OCI-LY7 (cell line): ENCODE data around the gene SRSF2. TPM values are rescaled to one million over a fixed set of nuclear protein-coding genes. Genes with fewer than 3 reads are reported as not detected.

ENCODE experiments used
- BruUV-seq: library from RNA; stranded (reverse); fragments of 400-500 nt; replicated peaks from 2 replicates; lab custom pipeline; 2021; lab: Mats Ljungman, UMichigan
- CTCF ChIA-PET: fragments of 300-600 bp; sonication (Branson Sonifier 250); formaldehyde crosslinking; loops from one replicate; lab custom pipeline; 2022; ENCODE audit warnings: antibody characterized with exemption; ENCODE audit not compliant: unreplicated experiment; lab: Charles Lee
- POLR2A ChIA-PET: fragments of 300-600 bp; sonication (Branson Sonifier 250); formaldehyde crosslinking; loops from one replicate; lab custom pipeline; 2022; ENCODE audit warnings: antibody characterized with exemption; lab: Charles Lee
- DNase-seq: peaks from one replicate; pipeline ENCODE4 v3.0.0-alpha.2; 2015; ENCODE audit warnings: low spot score
- H2AFZ ChIP-seq: fragments of 200-600 bp; sonication (generic), shearing (Covaris generic); 2 replicates; pipeline ENCODE4 v1.6.1; 2014; ENCODE audit warnings: mild to moderate bottlenecking, antibody characterized with exemption, low read length, moderate library complexity
- H3K27ac ChIP-seq: fragments of 200-600 bp; sonication (generic); 2 replicates; pipeline ENCODE4 v1.5.1; 2014; ENCODE audit warnings: mixed run types, low read depth, mild to moderate bottlenecking, moderate library complexity, low read length, inconsistent platforms; ENCODE audit not compliant: poor library complexity, severe bottlenecking
- H3K36me3 ChIP-seq: fragments of 200-600 bp; sonication (generic); 2 replicates; pipeline ENCODE4 v1.6.1; 2014; ENCODE audit warnings: mild to moderate bottlenecking, antibody characterized with exemption, low read length, moderate library complexity, mixed read lengths; ENCODE audit not compliant: insufficient read depth
- H3K4me1 ChIP-seq: fragments of 200-600 bp; sonication (generic); 2 replicates; pipeline ENCODE4 v1.5.1; 2014; ENCODE audit warnings: mild to moderate bottlenecking, low read length; ENCODE audit not compliant: insufficient read depth, poor library complexity, severe bottlenecking
- H3K4me2 ChIP-seq: fragments of 200-600 bp; sonication (generic); 2 replicates; pipeline ENCODE4 v1.6.1; 2014; ENCODE audit warnings: mild to moderate bottlenecking, low read length
- H3K4me3 ChIP-seq: fragments of 200-600 bp; sonication (generic); 2 replicates; pipeline ENCODE4 v1.5.1; 2014; ENCODE audit warnings: mild to moderate bottlenecking, low read depth, low read length; ENCODE audit not compliant: poor library complexity, severe bottlenecking
- H3K79me2 ChIP-seq: fragments of 200-600 bp; sonication (generic); 2 replicates; pipeline ENCODE4 v1.6.1; 2016; ENCODE audit warnings: low read depth, mild to moderate bottlenecking, low read length, moderate library complexity, mixed read lengths; ENCODE audit not compliant: insufficient read depth
- H3K9me2 ChIP-seq: fragments of 200-600 bp; sonication (generic); 2 replicates; pipeline ENCODE4 v1.6.1; 2016; ENCODE audit warnings: mild to moderate bottlenecking, low read length, mixed read lengths; ENCODE audit not compliant: insufficient read depth
- H3K9me3 ChIP-seq: fragments of 200-600 bp; sonication (generic); 2 replicates; pipeline ENCODE4 v1.6.1; 2014; ENCODE audit warnings: mild to moderate bottlenecking, mixed run types, low read length, mixed read lengths
- H4K20me1 ChIP-seq: fragments of 200-600 bp; sonication (generic); 2 replicates; pipeline ENCODE4 v1.6.1; 2014; ENCODE audit warnings: mild to moderate bottlenecking, antibody characterized with exemption, low read length, moderate library complexity, mixed read lengths; ENCODE audit not compliant: insufficient read depth
- EZH2phosphoT487 ChIP-seq: fragments of 200-600 bp; sonication (generic); IDR thresholded peaks from 2 replicates; pipeline ENCODE4 v1.6.1; 2018; ENCODE audit warnings: low read depth, borderline replicate concordance, mild to moderate bottlenecking, mixed run types, antibody characterized with exemption, low read length, moderate library complexity, mixed read lengths
- intact Hi-C: fragments of 100-400 bp; cut with micrococcal nuclease; formaldehyde crosslinking; loops from one replicate; pipeline ENCODE4 v1.10.0; 2022; ENCODE audit not compliant: unreplicated experiment
- total RNA-seq, 2 experiments: library from RNA; depleted of rRNA in 1 of 2; stranded (reverse); fragments of >200 nt in 1 of 2; shearing (Covaris generic) in 1 of 2; gene quantifications; 2 replicates each; pipeline ENCODE4 v1.2.3, GENCODE V29; 2014 to 2022
- TF ChIP-seq, protein P1 (sequence below): fragments of 200-600 bp; sonication (generic); conservative IDR thresholded peaks from 2 replicates; pipeline ENCODE4 v1.5.1; 2014; ENCODE audit warnings: mild to moderate bottlenecking, antibody characterized with exemption, low read length, moderate library complexity, mixed read lengths

Gene SRSF2
- total RNA-seq, 2 experiments from 2014 or later: 619 to 2,207 TPM

DNA sequence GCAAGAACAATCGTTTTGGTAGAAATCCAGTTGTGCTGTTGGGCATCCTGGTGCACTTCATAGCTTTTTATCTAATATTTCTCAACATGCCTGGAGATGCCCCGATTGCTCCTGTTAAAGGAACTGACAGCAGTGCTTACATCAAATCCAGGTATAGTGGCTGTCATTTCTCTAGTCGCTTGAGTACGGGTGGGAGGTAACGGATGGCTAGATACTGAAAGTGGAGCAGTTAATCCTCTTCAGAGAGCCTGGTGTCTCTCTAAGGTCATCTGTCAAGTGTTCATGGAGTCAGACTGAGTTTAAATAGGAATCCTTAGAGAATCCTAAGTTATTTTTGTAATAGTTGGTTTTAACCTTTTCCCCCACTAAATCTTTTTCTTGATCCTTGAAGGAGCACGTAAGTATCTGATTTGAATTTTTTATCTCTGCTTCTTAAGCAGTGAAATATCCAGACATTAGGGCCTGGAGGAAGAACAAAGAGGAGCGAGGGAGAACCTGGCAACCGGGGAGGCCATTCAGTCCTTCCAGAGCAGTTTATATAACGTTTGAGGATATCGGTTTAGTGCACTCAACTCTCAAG lies 38.0 kb upstream of the SRSF2 start:
- intact Hi-C loops: no loop called here
- no peak overlapping the region for H3K4me2 ChIP-seq
- no peaks in the 10 kb centered on the region for H3K79me2 ChIP-seq
- ChIA-PET POLR2A (no interaction called here), CTCF (no interaction called here)
- no TSS peak for BruUV-seq
- H3K4me3 ChIP-seq: no peak overlapping the region
- H2AFZ ChIP-seq: no peak overlapping the region
- no peaks in the 10 kb centered on the region for H3K9me3 ChIP-seq
- no peaks in the 10 kb centered on the region for H4K20me1 ChIP-seq
- peaks cover 87% of the 10 kb centered on the region for H3K36me3 ChIP-seq
- H3K4me1 ChIP-seq: peaks cover 33% of the 10 kb centered on the region
- TF ChIP-seq, protein P1, sequence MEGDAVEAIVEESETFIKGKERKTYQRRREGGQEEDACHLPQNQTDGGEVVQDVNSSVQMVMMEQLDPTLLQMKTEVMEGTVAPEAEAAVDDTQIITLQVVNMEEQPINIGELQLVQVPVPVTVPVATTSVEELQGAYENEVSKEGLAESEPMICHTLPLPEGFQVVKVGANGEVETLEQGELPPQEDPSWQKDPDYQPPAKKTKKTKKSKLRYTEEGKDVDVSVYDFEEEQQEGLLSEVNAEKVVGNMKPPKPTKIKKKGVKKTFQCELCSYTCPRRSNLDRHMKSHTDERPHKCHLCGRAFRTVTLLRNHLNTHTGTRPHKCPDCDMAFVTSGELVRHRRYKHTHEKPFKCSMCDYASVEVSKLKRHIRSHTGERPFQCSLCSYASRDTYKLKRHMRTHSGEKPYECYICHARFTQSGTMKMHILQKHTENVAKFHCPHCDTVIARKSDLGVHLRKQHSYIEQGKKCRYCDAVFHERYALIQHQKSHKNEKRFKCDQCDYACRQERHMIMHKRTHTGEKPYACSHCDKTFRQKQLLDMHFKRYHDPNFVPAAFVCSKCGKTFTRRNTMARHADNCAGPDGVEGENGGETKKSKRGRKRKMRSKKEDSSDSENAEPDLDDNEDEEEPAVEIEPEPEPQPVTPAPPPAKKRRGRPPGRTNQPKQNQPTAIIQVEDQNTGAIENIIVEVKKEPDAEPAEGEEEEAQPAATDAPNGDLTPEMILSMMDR: no peak
- no peak for TF ChIP-seq EZH2phosphoT487
- no peak for DNase-seq
- no peaks in the 10 kb centered on the region for H3K9me2 ChIP-seq
- no peak overlapping the region for H3K27ac ChIP-seq

DNA sequence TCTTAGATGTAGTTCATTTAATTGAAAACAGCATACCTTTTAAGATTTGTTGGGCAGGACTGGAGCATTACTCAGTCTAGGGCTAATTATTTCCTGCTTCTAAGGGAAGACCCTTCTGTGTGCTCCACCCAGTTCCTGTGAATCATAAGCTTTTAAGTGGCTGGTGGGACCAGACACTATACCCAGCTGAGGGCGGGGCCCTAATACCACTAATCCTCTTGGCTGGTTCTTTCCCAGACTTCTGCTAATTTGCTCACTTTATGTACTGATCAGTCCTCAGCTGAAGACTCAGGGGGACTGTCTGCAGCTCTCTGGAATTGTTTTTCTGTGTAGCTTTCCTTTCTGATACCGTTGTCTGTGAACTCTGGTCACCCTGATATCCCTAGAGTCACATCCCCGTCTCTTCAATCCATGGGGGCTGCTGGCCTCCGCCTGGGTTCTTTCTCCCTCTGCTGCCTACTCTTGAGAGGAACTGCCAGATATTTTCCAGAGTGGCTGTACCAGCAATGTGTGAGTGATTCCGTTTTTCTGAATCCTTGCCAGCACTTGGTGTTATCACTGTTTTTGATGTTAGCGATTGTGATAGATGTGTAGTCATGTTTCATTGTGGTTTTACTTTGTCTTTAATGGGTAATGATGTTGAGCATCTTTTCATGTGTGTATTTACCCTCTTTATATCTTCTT lies 35.9 kb upstream of the SRSF2 start:
- intact Hi-C loops: no loop called here

More for the DNA sequence above, 35.9 kb upstream of the SRSF2 start:
- Histone ChIP-seq H3K79me2 (no peaks in the 10 kb centered on the region), H3K9me3 (no peaks in the 10 kb centered on the region), H3K4me1 (peaks cover 23% of the 10 kb centered on the region), H3K9me2 (no peaks in the 10 kb centered on the region), H3K27ac (no peak overlapping the region), H3K36me3 (peaks cover 88% of the 10 kb centered on the region), H2AFZ (no peak overlapping the region), H4K20me1 (no peaks in the 10 kb centered on the region), H3K4me3 (no peak overlapping the region), H3K4me2 (no peak overlapping the region)
- BruUV-seq: no TSS peak
- no peak for TF ChIP-seq EZH2phosphoT487
- TF ChIP-seq, protein P1: no peak
- ChIA-PET POLR2A (no interaction called here), CTCF (no interaction called here)
- DNase-seq: peak; percentile 50
